ENCODE results near the gene FCRL4.

GRCh38 chr1:157639800-157640199, 41.9 kb upstream of the FCRL4 start:
- TF ChIP-seq CTCF (IDR thresholded peaks at IDR 0.05): no peak
- TF ChIP-seq POLR2A (IDR thresholded peaks at IDR 0.05): no peak

Measured in heart left ventricle (tissue), 13 donors.